Bronchial epithelial cell (primary cell): ENCODE results near the gene INO80C. TPM values are rescaled to one million over a fixed set of nuclear protein-coding genes. Genes with fewer than 3 reads are reported as not detected.

Source experiments
- DNase-seq: peaks from one replicate; pipeline ENCODE4 v3.0.0-alpha.2; 2010; ENCODE audit warnings: low read depth
- FAIRE-seq: peaks from 2 replicates; lab custom pipeline; 2011; peaks lifted over from hg19 to GRCh38; lab: Jason Lieb, UNC
- H3K27me3 ChIP-seq: 2 replicates; pipeline ENCODE4 v1.5.1; 2011; ENCODE audit warnings: low read length; ENCODE audit not compliant: control insufficient read depth, insufficient read depth
- H3K36me3 ChIP-seq: 2 replicates; pipeline ENCODE4 v1.5.1; 2011; ENCODE audit warnings: low read length; ENCODE audit not compliant: control insufficient read depth, insufficient read depth
- H3K4me3 ChIP-seq: 2 replicates; pipeline ENCODE4 v1.5.1; 2011; ENCODE audit warnings: mild to moderate bottlenecking, low read depth, low read length, control low read depth
- CTCF ChIP-seq: IDR thresholded peaks from 2 replicates; pipeline ENCODE4 v1.5.1; 2011; ENCODE audit warnings: mild to moderate bottlenecking, moderate library complexity, low read length, control low read depth, inconsistent platforms; ENCODE audit not compliant: insufficient read depth, severe bottlenecking
- total RNA-seq: library from RNA; depleted of rRNA; stranded (reverse); fragments of >200 nt; gene quantifications from 2 replicates; pipeline ENCODE4 v1.2.1, GENCODE V29; 2014

INO80C gene
- total RNA-seq, 1 donor from 2014 or later = 5.3 TPM

GRCh38 chr18:35481960-35482366 is 15.8 kb downstream of the INO80C start:
- Histone ChIP-seq H3K36me3 (no peaks in the 10 kb centered on the region), H3K27me3 (no peaks in the 10 kb centered on the region), H3K4me3 (no peak overlapping the region)
- FAIRE-seq = no peak
- DNase-seq = peak; percentile 60
- no peak for TF ChIP-seq CTCF

- H3K4me3 ChIP-seq = no peak overlapping the region
- no peaks in the 10 kb centered on the region for H3K36me3 ChIP-seq
- no peak for TF ChIP-seq CTCF
- FAIRE-seq = no peak
- H3K27me3 ChIP-seq = no peaks in the 10 kb centered on the region
- DNase-seq = no peak
Measured at GRCh38 chr18:35479911-35480586, 17.7 kb downstream of the INO80C start.

GRCh38 chr18:35478520-35479435 is 19.0 kb downstream of the INO80C start:
- TF ChIP-seq CTCF = no peak
- FAIRE-seq = peak; percentile 97
- no peaks in the 10 kb centered on the region for H3K27me3 ChIP-seq
- H3K4me3 ChIP-seq = peak overlapping the region; percentile 33
- DNase-seq = peak; percentile 100
- peaks cover 2% of the 10 kb centered on the region for H3K36me3 ChIP-seq

GRCh38 chr18:35477974-35478373 is 19.8 kb downstream of the INO80C start:
- peak overlapping the region; percentile 33 for H3K4me3 ChIP-seq
- no peak for TF ChIP-seq CTCF
- FAIRE-seq (no peak), DNase-seq (no peak)
- H3K27me3 ChIP-seq = no peaks in the 10 kb centered on the region
- H3K36me3 ChIP-seq = peaks cover 2% of the 10 kb centered on the region

- H3K4me3 ChIP-seq = peak overlapping the region; percentile 33
- no peaks in the 10 kb centered on the region for H3K27me3 ChIP-seq
- FAIRE-seq (no peak), DNase-seq (no peak)
- no peak for TF ChIP-seq CTCF
- H3K36me3 ChIP-seq = peaks cover 2% of the 10 kb centered on the region
Measured at GRCh38 chr18:35477497-35477896, 20.3 kb downstream of the INO80C start.
